ENCODE data around the gene DCDC1. TPM values are rescaled to one million over a fixed set of nuclear protein-coding genes. Genes with fewer than 3 reads are reported as not detected.
A peak's percentile ranks its signal among the peaks of the same experiment; 100 is the strongest.

DCDC1 gene
- total RNA-seq (1 to 10 TPM in 1 of 9 donors, under 1 TPM in 7, not detected in 1; 0.14 to 1.5 (median 0.37) TPM), polyA plus RNA-seq (under 1 TPM; 0.07 to 0.29 (median 0.08) TPM)
- long read RNA-seq, donor 1, result 0 reads
- long read RNA-seq, donor 2, result 0 reads
- long read RNA-seq, donor 3, result 0 reads
- long read RNA-seq, donor 4, result 0 reads
- long read RNA-seq, donor 5, partial matches to known transcripts, result 0 of 1 reads
- long read RNA-seq, donor 5, other reads (novel, unspliced or antisense), result 1 of 1 reads
- long read RNA-seq, donor 6, result 0 reads
- long read RNA-seq, donor 7, result 0 reads
- long read RNA-seq, donor 8, result 0 reads
- long read RNA-seq, donor 9, result 0 reads
- long read RNA-seq, donor 10, result 0 reads

- H3K27ac ChIP-seq, result peak within 1 kb of the TSS in 4 of 5 donors; percentile 58 to 84 (median 78)
- intact Hi-C loops (cut with DNase I), result no loop called here
- WGBS, 4 donors, result 1 to 2% (median 1%) methylated on average over 36 to 53 of the region's 53 CpGs
- H3K4me3 ChIP-seq, result peak within 1 kb of the TSS; percentile 56 to 90 (median 74)
- no peaks in the 10 kb centered on the region for H3K9me3 ChIP-seq (replicated peaks in 1 of 3)
- TF ChIP-seq, protein P1, sequence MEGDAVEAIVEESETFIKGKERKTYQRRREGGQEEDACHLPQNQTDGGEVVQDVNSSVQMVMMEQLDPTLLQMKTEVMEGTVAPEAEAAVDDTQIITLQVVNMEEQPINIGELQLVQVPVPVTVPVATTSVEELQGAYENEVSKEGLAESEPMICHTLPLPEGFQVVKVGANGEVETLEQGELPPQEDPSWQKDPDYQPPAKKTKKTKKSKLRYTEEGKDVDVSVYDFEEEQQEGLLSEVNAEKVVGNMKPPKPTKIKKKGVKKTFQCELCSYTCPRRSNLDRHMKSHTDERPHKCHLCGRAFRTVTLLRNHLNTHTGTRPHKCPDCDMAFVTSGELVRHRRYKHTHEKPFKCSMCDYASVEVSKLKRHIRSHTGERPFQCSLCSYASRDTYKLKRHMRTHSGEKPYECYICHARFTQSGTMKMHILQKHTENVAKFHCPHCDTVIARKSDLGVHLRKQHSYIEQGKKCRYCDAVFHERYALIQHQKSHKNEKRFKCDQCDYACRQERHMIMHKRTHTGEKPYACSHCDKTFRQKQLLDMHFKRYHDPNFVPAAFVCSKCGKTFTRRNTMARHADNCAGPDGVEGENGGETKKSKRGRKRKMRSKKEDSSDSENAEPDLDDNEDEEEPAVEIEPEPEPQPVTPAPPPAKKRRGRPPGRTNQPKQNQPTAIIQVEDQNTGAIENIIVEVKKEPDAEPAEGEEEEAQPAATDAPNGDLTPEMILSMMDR (IDR thresholded peaks at IDR 0.05), result no peak
- TF ChIP-seq POLR2A (IDR thresholded peaks at IDR 0.05), result peak in 1 of 2 donors; percentile 40
- no peaks in the 10 kb centered on the region for H3K27me3 ChIP-seq
- DNase-seq, result peak; percentile 91 to 96 (median 93)
- peaks cover 0 to 10% of the 10 kb centered on the region in 2 donors for H3K4me1 ChIP-seq (replicated peaks in 1 of 2)
- H3K36me3 ChIP-seq (replicated peaks in 1 of 2), result no peaks in the 10 kb centered on the region
Measured at GRCh38 chr11:31369348-31370329, at the start of gene DCDC1, which contains the start of gene DNAJC24. Gene DCDC1, minus strand, starts transcription at chr11:31369739. Its CDS starts 41,459 bp downstream, at chr11:31328280. Gene DNAJC24, plus strand, starts transcription at chr11:31369860. Its CDS starts 889 bp downstream, at chr11:31370749.

- Histone ChIP-seq H3K36me3 (replicated peaks in 1 of 2) (no peaks in the 10 kb centered on the region), H3K27me3 (no peaks in the 10 kb centered on the region), H3K4me3 (no peak overlapping the region), H3K27ac (no peak overlapping the region), H3K9me3 (replicated peaks in 1 of 3) (no peaks in the 10 kb centered on the region), H3K4me1 (replicated peaks in 1 of 2) (no peaks in the 10 kb centered on the region)
- TF ChIP-seq POLR2A (IDR thresholded peaks at IDR 0.05), result no peak
- TF ChIP-seq, protein P1 (IDR thresholded peaks at IDR 0.05), result no peak
- no peak for DNase-seq
- 91 to 95% (median 93%) methylated on average over 3 of the region's 3 CpGs for WGBS, 4 donors
- intact Hi-C loops (cut with DNase I), result no loop called here
Measured at GRCh38 chr11:31419138-31419537, 49.6 kb upstream of the DCDC1 start.

DNA sequence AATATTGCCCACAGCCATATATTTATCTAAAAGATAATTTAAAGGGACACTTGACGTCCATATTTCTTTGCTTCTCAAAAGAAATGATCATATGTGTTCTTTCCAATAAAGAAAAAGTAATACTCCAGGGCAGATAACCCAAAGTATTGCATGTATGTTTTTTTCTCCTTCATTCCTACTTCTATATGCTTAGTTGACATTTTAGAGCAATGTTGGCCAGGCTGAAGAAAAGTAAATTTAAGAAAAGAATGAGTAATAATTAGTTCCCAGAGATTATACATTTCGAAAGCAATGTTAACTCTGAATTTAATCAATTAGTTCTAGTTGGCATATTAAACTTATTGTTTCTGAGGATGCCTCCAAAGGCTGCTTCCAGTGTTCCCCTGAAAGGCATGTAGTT lies 48.3 kb upstream of the DCDC1 start:
- intact Hi-C loops (cut with DNase I), result no loop called here
- Histone ChIP-seq H3K27me3 (no peaks in the 10 kb centered on the region), H3K4me1 (replicated peaks in 1 of 2) (no peaks in the 10 kb centered on the region), H3K4me3 (no peak overlapping the region), H3K36me3 (replicated peaks in 1 of 2) (no peaks in the 10 kb centered on the region), H3K9me3 (replicated peaks in 1 of 3) (no peaks in the 10 kb centered on the region), H3K27ac (no peak overlapping the region)
- WGBS, 4 donors, result 93 to 98% (median 96%) methylated on average over 2 of the region's 2 CpGs
- DNase-seq, result no peak
- no peak for TF ChIP-seq POLR2A (IDR thresholded peaks at IDR 0.05)
- TF ChIP-seq, protein P1 (IDR thresholded peaks at IDR 0.05), result no peak

DNA sequence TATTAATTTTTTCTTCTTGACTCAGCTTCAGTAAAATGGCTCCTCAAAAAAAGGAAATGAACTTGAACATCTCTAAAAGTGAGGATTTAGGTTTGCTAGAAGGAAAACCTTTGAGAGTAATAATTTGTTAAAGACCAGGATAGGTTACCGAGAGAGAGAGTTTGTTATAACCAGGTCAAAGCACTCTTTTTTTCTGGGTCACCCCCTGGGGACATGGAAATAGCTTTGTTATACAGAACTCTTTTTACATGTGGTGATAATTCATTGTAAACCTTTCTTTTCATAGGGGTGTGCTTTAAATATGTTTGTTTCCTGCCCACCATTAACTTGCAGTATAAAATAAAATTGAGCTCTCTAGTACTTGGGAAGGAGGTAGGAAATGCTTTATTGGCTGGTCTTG lies 47.8 kb upstream of the DCDC1 start:
- no peaks in the 10 kb centered on the region for H3K4me1 ChIP-seq (replicated peaks in 1 of 2)
- intact Hi-C loops (cut with DNase I), result no loop called here
- H3K36me3 ChIP-seq (replicated peaks in 1 of 2), result no peaks in the 10 kb centered on the region
- no peak for DNase-seq
- H3K4me3 ChIP-seq, result no peak overlapping the region
- TF ChIP-seq, protein P1 (IDR thresholded peaks at IDR 0.05), result no peak
- no peak for TF ChIP-seq POLR2A (IDR thresholded peaks at IDR 0.05)
- no peak overlapping the region for H3K27ac ChIP-seq
- no peaks in the 10 kb centered on the region for H3K9me3 ChIP-seq (replicated peaks in 1 of 3)
- H3K27me3 ChIP-seq, result no peaks in the 10 kb centered on the region
- WGBS, 4 donors, result 94 to 99% (median 96%) methylated on average over 1 of the region's 1 CpG

All from adrenal gland (tissue), 19 donors.